ENCODE measurements around the gene EHD4. TPM values are rescaled to one million over a fixed set of nuclear protein-coding genes. Genes with fewer than 3 reads are reported as not detected.

EHD4 gene
- 140 and 173 TPM in 2 replicates for total RNA-seq

DNA sequence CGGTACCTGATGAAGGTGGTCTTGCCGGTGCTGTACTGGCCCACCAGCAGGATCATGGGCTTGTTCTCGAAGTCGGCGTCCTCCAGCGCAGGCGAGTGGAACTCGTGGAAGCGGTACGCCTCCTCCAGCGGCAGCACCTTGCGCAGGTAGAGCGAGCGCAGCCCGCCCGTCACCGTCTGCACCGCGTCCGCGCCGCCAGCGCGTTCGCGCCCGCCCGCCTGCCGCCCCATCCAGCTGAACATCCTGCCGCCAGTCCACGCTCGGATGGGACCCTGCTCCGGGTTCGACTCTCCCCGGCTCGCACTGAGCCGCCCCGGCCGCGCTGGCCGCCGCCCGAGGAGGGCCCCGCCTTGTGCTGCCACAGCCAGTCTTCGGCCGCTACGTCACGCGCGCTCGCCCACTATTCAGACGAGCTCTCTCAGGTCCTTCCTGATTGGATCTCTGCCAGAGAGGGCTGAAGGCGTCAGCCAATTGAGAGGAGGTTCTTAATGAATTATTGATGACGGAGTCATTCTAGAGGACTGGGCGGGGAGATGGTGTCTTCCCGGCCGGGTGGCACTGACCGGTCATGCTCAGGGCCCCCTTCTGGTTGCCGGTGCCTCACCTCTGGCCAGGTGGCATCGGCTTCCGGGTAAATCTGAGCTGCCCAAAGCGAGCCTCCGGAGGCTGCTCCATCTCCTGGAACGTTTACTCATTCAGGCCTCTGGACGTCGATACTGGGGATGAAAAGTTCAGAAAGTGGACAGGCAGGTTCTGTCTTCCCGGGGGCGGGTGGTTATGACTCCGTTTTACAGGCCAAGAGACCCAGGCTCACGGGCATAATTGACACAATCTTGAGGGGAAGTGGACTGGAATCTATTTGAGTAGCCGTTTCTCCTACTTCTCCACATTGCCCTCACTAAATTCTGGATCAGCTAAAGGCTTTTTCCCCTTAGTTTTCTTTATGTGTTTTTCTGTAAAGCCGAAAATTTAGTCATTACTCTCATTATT is at the start of gene EHD4:
EHD4 (minus strand) TSS at position 305 of the 990 bp plus-strand sequence; CDS start at position 242, 63 bp downstream.

DNA sequence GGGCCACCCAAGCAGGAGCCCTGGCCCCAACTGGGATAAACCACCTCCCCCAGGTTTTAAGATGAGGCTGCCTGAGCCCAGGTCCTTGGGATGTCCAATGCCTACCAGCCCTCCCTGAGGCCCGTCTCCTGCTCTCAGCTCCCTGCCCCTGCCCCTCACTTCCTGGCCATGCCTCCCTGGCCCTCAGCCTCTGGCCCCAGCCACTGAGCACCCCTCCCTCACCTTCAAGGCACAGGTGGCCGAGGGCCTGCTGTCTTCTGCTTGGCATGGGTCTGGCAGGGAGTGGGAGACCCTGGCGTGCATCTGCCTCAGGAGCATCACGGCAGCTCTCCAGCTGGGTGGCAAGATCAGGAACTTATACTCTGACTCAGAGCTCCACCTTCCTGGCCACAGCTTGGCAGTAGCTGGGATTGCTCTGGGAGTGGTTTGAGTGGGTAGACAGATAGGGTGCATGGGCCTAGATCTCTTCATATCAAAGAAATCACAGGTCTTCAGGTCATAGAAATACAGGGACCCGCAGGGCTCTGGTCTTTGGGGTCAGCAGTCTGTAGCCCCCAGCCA is 48.4 kb upstream of the EHD4 start, which contains the start of gene PLA2G4E:
PLA2G4E (minus strand) TSS at position 330 of the 561 bp plus-strand sequence; CDS start at position 318, 12 bp downstream.

DNA sequence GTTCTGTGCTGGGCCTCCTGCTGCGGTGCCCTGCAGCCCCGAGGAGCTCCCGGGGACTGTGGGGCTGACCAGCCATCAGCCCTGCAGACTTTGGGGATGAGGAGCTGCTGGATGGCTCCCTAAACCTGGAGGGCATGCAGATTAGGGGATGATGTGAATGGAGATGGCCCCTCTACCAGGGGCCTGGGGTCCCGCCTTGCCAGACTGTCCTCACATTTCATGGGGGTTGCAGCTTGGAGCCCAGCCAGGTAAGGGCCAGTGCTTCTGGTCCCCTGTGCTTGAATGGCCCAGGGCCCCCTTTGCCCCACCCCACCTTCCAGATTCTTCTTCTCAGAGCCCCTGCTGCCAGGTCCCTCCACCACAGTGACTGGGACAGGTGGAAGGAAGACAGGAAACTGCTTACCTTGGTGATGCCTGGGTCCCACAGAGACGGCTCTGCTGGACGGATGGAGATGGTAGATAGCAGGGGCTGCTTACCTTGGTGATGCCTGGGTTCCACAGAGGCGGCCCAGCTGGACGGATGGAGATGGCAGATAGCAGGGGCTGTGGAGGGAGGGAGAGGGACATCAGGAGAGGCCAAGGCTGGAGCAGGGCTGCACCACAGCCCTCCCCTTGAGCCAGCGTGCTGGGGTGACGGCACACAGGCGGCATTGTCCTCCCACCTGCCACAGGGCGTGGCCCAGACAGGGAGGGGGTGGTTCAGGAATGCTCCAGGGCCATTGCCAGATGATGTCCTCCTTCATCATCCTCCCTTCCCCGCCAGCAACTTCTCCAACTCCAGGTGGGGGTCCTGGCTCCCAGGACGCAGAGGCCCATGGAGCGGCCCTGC is 78.7 kb downstream of the EHD4 start, which contains the start of gene SPTBN5:
SPTBN5 (minus strand) TSS at position 632 of the 829 bp plus-strand sequence; CDS start at position 76, 556 bp downstream.

Small RNAs within 50 kb of the gene (small RNA-seq; reads per million reads assigned to genes)
- gene MIR4310 (not detected), gene RNA5SP393 (not detected)

Other genes starting within 250 kb of the EHD4 start
- gene MAPKBP1, start 198.1 kb downstream of the EHD4 start, total RNA-seq, result 35.5 and 51.5 TPM in 2 replicates
- gene JMJD7, start 144.5 kb downstream of the EHD4 start, total RNA-seq, result 2.7 and 2.9 TPM in 2 replicates
- 0.40 and 0.65 TPM in 2 replicates for gene PLA2G4B, start 133.7 kb downstream of the EHD4 start, total RNA-seq
- 8.5 TPM in 2 replicates for gene SPTBN5, start 78.5 kb downstream of the EHD4 start, total RNA-seq
- gene PLA2G4E, start 48.5 kb upstream of the EHD4 start, total RNA-seq, result not detected in 2 replicates
- gene PLA2G4D, start 122.0 kb upstream of the EHD4 start, total RNA-seq, result not detected in 2 replicates
- gene PLA2G4F, start 184.1 kb upstream of the EHD4 start, total RNA-seq, result not detected in 2 replicates
- gene VPS39, start 235.7 kb upstream of the EHD4 start, total RNA-seq, result 65.4 and 72.9 TPM in 2 replicates